SW 1271 (cell line): ENCODE data around the gene UBA6.
"Not testable (repeated sequence)": the region's sequence is repeated elsewhere in the genome, so short reads cannot be mapped to it uniquely, and the experiment has no call there.

Source experiments
- DNase-seq, 2 experiments: peaks; one replicate each; lab custom pipeline; 2025; lab: John Stamatoyannopoulos, UW

The UBA6 gene

DNA sequence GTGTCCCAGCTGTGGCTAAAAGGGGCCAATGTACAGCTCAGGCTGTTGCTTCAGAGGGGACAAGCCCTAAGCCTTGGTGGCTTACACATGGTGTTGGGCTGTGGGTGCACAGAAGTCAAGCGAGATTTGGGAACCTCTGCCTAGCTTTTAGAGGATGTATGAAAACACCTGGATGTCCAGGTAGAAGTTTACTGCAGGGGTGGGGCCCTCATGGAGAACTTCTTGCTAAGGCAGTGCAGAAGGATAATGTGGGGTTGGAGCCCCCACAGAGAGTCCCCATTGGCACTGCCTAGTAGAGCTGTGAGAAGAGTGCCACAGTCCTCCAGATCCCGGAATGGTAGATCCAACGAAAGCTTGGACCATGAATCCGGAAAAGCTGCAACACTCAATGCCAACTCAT, 40.5 kb downstream of the UBA6 start:
- DNase-seq, result no peak

- no peak for DNase-seq
Measured at GRCh38 chr4:67659065-67659464, 41.9 kb downstream of the UBA6 start.

DNA sequence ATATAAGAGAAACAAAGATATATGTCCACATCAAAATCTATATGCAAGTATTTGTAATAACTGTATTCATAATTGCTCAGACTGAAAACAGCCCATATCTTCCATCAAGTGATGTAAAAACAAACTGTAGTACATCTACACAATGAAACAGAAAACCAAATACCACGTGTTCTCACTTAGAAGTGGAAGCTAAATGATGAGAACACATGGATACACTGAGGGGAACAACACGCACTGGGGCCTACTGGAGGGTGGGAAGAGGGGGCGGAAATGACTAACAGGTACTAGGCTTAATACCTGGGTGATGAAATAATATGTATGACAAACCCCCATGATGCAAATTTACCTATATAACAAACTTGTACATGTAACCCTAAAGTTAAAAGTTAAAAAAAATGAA, 42.7 kb downstream of the UBA6 start:
- DNase-seq, result no peak

GRCh38 chr4:67651536-67651935, 49.4 kb downstream of the UBA6 start:
- DNase-seq, result no peak

DNA sequence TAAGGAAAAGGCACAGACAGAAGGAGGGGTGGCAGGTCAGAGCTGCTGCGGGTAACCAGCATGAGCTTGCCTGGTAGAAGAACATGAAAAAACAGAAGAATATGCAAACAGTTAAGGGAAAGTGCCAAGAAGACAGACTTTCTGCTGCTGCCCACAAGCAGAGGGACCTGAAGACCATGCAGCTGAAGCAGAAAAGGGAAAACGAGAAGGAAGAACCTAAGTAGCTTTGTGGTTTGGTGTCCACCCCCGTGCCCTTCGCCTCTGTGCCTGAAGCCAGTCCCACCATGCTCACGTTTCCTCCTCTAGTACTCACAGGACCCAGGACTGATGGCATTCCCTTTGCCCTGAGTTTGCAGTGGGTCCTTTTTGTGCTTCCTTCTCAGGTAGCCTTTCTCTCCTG, 62.8 kb downstream of the UBA6 start:
- DNase-seq, result no peak

DNA sequence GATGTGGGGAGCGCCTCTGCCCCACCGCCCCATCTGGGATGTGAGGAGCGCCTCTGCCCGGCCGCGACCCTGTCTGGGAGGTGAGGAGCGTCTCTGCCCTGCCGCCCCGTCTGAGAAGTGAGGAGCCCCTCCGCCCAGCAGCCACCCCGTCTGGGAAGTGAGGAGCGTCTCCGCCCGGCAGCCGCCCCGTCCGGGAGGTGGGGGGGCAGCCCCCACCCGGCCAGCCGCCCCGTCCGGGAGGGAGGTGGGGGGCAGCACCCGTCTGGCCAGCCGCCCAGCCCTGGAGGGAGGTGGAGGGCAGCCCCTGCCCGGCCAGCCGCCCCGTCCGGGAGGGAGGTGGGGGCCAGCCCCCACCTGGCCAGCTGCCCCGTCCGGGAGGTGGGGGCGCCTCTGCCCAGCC, 64.0 kb downstream of the UBA6 start:
- not testable (repeated sequence) for DNase-seq

DNA sequence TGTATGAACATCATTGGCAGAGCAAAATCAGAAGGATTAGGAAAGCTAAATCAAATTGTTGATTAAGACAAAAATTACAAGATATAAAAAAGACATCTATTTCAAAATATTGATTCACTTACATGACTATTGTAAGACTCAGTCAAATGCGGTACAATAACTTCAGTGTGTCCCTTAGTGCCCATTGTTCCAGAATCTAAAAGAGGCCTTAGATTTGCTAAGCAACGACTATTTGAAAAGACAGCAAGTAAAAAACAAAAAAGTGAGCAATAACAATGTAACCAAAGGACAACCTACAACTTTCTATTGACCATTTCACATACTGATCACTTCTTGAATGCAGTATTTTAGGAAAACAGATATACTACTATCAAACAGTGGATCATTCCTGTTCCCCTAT, 65.6 kb downstream of the UBA6 start:
- DNase-seq, result no peak

- DNase-seq, result no peak
Measured at GRCh38 chr4:67634741-67635140, 66.2 kb downstream of the UBA6 start.

DNA sequence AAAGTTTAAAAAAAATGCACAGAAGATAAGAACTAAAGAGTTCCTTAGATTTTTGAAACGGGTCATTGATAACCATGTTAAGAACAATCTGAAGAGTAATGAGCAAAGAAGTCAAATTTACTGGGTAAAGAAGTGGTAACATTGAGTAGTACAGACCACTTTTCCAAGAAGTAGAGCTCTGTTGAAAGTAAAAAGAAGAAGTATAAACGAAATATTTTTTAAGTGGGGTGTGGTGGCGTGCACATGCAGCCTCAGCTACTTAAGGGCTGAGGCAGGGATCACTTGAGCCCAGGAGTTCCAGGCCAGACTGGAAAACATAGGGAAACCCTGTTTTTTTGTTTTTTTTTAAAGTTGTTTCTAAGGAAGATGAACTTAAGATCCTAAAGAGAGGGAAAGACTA, 68.5 kb downstream of the UBA6 start:
- DNase-seq, result no peak

DNA sequence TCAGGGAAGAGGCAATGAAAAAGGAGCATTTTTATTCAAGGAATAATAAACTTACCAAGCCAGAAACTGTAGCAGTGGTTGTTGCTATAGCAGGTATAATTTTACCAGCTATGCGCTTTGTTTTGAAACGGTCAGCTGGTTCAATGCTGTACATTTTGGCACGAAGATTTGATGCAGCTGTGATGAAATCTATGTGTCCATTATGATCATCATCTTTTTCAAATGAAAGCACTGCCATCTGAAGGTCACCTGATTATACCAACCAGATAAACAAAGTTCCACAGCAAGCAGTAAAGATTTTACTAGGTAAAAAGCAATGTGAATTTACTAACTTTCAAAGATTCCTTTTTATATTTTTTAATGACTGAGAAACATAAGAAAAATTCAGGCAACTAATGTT, 76.0 kb downstream of the UBA6 start:
- DNase-seq, result no peak

DNA sequence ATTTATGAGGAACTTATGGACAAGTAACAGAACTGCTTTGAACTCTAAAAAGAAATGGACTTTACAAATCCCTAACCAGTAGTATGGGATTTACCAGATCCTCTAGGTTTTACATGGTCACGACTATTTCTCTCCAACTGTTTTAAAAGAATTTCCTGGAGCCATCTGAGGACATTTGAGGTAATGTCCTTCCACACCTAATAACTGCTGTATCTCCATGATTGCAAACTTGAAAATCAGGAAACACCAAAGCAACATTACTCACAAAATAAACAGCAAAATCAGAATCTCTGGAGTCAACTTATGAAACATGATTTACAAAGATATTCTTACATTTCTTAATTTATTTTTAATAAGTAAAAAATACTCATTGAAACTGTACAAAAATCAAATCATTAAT, 84.5 kb downstream of the UBA6 start:
- no peak for DNase-seq

- no peak for DNase-seq
Measured at GRCh38 chr4:67615119-67615518, 85.8 kb downstream of the UBA6 start.

DNA sequence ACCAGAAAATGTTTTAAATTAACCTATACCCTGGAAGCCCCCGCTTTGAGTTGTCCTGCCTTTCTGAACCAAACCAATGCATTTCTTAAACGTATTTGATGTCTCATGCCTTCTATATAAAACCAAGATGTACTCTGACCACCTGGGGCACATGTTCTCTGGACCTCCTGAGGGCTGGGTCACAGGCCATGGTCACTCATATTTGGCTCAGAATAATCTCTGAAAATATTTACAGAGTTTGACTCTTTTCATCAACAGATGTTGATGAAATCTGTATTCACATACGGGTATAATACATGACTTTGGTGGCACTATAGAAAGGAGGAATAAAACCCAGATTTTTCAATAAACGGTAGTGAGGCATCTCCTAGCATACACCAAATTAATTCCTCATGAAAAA, 86.8 kb downstream of the UBA6 start:
- no peak for DNase-seq

GRCh38 chr4:67608027-67608426, 92.9 kb downstream of the UBA6 start:
- DNase-seq, result no peak

GRCh38 chr4:67604749-67605148, 96.2 kb downstream of the UBA6 start:
- DNase-seq, result no peak

- DNase-seq, result no peak
Measured at GRCh38 chr4:67604029-67604381, 97.0 kb downstream of the UBA6 start.

- no peak for DNase-seq
Measured at GRCh38 chr4:67603310-67604028, 97.5 kb downstream of the UBA6 start.

DNA sequence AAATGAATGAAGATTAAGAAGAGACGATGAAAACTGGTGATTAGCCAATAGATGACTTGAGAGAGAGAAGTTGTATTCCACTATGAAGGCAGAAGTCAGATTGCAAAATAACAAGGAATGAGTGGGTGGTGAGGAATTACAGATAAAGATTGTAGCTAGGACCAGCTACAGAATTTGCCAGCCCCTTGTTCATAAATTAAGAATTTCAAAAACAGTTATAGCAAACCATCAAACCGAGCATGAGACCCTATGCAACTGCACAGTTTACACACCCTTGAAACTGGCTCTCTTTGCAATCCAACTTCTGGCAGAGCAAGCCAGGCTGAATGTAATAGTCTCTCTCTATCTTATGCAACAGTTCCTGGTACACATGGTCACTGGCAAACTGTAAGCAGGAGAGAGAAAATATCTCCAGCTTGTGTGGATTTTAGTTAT, 107.2 kb downstream of the UBA6 start:
- DNase-seq, result no peak

- no peak for DNase-seq
Measured at GRCh38 chr4:67587156-67587555, 113.8 kb downstream of the UBA6 start.

DNA sequence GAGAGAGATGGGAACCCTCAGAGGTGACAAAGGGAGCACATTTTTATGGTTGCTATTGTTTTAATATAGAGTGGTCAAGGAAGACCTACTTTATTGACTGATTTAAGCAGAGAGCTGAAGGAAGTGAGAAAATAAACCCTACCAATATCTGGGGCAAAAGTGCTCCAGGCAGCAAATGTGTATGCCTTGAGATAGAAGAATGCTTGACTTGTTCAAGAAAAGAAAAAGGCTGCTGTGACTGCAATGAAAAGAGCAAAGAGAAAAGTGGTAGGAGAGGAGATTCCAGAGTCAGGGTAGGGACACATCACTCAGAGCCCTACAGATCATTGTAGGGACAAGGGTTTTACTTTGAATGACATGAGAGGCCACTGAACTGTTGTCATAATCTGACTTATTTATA, 116.5 kb downstream of the UBA6 start:
- no peak for DNase-seq

DNA sequence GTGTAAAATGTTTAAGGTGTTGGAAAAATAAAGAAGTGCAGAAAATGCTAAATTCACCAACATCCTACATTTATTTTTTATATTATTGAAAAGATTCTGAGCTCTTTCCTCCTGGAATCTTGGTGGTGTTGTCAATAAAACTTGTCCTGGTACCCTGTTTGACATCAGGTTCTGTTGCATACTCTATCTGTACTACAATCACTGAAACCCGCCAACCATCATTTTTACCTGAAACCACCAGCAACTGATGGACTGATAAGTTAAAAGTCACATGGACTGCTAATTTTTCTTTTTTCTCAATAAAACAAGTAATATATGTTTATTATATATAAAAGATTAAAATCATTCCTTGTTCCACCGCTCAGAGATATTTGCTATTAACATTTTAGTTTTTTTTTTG, 119.0 kb downstream of the UBA6 start:
- no peak for DNase-seq

DNA sequence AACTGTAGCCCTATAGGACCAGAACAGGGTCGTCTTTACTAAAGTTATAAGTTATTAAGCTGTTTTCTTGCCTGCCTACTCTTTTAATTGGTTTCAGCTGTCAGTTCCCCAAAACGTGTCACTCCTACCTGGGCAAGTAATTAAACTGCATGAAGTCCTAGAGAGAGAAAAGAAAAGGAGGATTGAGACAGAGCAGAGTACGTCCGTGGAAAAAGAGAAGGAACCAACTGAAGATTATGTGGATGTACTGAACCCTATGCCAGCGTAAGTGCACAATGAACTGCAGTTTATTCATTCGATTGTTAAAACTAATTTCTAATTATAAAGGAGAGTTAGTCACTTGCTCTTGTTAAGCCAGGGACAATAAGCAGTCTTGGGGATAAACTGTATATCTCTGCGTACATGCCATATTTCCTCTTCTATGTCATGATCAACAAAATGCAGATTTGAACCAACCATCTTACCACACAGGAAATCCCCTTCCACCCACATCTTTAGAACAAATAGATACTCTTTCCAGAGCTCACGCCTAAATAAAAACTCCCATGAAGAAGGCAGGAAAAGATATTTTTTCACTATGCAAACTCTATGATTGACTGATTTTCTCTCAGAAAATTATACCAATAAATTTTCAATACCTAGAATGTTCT, 119.6 kb downstream of the UBA6 start:
- DNase-seq, result no peak

DNA sequence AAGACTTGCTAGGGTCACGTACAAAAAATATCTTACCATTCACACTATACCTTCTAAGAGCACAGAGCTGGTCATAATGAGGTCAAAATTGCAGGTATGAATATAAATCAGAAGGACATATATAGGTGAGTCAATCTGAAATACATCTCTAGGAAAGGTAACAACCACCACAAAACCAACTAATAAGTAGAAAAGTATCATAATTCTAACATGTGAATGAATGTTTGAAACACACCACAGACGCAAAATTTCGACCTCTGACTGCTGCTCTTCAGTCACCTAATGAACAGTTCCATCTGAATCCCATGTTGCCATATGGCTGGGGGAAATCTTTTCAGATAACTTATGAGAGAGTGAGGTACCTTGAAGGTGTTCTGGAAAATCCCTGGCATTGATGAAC, 120.4 kb downstream of the UBA6 start:
- DNase-seq, result no peak

GRCh38 chr4:67576538-67576937, 124.4 kb downstream of the UBA6 start:
- DNase-seq, result no peak
